GM19240 (cell line): ENCODE results near the gene NHSL1.
A peak's percentile ranks its signal among the peaks of the same experiment; 100 is the strongest.

Source experiments
- DNase-seq: peaks from one replicate; pipeline ENCODE4 v3.0.0; 2011; ENCODE audit warnings: low spot score; ENCODE audit not compliant: insufficient read length

NHSL1 gene

DNA sequence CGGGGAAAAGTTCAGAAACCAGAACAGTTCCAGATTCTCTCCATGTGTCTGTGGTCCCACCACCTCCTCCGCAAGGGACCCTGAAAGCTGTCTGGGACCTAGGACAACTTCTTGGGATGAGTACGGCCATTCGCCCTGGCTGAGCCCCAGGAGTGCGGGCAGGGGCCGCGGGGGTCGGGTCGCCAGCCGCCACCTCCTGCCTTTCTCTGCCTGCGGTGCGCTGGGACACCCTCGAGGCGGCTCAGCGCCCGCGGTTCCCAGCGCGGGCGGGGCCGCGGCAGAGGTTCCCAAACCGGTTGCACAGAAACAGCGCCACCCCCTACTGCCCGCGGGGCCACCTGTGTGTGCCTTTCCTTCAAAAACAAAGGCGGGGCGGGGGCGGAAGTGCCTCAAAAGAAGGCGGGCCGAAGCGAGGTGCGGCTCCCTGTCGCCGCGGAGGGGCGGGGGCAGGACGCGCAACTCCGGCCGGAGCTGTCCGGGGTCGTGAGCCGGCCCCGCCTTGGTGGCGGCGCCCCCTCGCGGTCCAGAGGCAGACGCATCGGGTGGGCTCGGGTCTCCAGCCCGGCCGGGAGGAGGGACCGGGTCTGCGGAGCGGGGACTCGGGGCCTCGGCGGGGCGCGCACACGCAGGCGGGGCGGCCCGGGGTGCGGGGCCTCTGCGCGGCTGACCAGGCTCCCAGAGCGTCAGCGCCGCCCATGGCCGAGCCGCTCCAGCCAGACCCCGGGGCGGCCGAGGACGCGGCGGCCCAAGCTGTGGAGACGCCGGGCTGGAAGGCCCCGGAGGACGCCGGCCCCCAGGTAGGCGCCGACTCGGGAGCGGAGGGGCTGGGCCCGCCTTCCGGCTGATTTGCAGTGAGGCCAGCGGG is 95.3 kb downstream of the NHSL1 start, which contains the start of gene HEBP2:
HEBP2 (plus strand) TSS at position 423 of the 865 bp plus-strand sequence; CDS start at position 696, 273 bp downstream.
- peak; percentile 32 for DNase-seq

DNA sequence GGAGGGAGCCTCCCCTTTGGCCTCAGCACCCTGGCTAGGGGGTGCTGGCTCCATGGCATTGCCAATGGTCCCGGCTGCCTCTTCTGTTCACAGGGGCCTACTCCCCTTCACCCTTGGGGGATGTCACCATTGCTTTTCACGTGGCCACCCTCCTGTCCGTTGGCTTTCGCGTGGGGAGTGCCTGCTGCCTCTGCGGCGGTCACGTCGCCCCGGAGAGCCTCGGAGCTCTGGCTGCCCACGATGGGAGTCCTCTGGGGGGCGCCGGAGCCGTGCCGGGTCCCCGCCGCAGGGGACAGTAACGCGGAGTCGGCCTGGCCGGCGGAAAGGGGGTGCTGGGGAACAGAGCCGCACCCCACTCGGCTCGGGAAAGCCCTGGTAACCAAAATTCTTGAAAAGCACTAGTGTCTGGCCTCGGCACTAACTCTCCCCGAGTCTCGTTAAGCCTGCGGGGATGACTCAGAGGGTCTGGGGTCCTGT is 95.9 kb downstream of the NHSL1 start:
- no peak for DNase-seq

DNA sequence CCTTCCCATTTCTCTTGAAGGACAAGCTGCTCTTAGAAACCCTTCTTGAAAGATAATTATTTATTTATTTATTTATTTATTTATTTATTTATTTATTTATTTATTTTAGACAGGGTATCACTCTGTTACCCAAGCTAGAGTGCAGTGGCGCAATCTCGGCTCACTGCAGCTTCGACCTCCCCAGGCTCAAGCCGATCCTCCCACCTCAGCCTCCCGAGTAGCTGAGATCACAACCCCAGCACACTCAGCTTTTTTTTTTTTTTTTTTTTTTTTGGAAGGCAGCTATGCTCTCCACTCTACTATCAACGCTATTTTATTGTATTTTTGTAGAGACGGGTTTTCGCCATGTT is 96.5 kb downstream of the NHSL1 start:
- no peak for DNase-seq

DNA sequence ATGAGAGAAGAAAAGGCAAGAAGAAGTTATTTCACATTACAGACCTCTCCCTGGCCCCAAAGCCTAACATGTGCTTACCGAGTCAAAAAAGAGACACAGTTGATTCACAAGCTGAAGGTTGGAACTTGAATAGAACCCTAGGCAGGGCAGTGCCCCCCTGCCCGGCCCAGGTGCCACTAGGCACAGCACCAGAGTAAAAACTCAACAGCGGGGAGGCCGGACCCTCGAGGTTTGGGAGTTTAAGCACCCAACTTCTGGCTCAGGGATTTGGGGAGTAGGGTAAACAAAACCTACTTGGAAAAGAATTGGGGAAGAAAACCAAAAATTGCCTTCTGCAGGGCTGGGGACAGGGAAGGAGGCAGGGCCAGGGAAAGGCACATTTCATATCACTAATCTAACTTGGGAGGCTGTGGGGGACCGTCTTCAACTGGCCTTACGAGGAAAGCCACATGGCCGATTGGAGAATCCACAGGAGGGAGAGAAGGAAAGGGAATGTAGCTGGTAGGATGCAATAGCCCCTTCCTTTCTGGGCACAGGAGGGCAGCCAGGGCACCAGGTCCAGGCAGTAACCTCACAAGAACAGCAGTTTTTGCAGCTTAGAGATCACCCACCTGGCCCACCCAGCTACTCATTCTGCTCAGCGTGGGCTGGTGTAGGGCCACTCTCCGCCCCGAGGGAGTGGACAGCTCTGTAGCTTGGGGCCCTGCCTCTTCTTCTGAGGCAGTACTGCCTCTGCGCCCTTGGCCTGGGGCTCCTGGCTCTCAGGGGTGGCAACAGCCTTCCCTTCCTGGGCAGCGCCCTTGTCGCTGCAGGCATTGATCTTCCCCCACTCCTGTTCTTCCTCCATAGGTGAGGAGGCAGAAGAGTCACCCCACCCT is 97.1 kb downstream of the NHSL1 start:
- DNase-seq = no peak

DNA sequence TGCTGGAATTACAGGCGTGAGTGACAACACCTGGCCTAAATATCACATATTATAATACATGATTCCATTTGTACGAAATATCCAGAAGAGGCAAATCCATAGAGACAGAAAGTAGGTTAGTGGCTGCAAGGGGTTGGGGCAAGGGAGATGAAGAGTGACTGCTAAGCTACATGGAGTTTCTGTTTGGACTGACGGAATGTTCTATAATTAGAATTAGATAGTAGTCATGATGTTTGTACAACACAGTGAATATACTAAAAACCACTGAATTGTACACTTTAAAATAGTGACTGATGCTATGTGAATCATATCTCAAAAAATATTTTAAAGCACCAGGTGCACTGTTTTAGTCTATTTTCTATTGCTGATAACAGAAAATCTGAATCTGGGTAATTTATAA is 99.0 kb downstream of the NHSL1 start:
- no peak for DNase-seq

DNA sequence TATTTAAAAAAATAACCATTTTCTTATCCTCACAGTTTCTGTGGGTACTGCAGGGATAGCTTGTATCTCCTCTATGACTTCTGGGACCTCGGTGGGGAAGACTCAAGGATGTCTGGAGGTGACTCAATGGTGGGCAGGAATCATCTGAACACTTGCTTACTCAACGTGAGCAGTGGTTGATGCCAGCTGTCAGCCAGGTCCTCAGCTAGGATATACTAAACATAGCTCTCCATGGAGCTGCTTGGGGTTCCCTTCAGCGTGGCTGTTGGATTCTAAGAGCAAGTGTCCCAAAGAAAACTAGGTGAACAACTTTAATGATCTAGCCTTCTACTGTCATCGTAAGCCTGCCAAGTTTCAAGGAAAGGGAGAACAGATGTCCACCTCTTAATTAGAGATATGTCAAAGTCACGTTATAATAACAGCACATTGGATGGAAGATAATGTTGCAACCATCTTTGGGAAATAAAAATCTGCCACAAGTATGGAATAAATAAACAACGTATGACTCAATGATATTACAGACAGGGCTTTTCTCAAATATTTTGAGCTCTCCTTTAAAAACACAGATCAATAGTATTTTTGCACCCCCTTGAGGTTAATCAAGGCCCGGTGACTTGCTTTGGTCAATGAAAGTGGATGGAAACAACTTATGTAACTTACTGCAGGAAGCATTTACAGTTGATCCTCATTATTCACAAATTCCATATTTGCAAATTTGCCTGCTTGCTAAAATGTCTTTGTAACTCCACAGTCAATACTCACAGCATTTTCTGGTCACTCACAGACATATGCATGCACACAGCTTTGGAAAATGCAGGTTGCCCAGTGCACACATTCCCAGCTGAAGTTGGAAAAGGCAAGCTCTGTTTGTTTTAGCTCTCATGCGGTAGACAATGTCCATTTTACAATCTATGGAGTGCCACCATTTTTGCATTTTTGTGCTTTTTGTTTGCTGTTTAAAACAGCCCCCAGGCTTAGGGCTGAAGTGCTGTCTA is 101.9 kb downstream of the NHSL1 start:
- DNase-seq = no peak

DNA sequence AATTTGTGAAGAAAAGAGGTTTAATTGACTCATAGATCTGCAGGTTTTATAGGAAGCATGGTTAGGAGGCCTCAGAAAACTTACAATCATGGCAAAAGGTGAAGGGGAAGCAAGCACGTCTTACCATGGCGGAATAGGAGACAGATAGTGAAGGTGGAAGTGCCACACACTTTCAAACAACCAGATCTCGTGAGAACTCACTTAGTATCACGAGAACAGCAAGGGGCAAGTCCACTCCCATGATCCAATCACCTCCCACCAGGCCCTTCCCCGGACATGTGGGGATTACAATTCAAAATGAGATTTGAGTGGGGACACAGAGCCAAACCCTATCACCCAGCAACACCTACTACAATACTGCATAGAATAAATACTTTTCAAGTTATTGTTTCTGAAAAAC is 102.6 kb downstream of the NHSL1 start:
- no peak for DNase-seq

DNA sequence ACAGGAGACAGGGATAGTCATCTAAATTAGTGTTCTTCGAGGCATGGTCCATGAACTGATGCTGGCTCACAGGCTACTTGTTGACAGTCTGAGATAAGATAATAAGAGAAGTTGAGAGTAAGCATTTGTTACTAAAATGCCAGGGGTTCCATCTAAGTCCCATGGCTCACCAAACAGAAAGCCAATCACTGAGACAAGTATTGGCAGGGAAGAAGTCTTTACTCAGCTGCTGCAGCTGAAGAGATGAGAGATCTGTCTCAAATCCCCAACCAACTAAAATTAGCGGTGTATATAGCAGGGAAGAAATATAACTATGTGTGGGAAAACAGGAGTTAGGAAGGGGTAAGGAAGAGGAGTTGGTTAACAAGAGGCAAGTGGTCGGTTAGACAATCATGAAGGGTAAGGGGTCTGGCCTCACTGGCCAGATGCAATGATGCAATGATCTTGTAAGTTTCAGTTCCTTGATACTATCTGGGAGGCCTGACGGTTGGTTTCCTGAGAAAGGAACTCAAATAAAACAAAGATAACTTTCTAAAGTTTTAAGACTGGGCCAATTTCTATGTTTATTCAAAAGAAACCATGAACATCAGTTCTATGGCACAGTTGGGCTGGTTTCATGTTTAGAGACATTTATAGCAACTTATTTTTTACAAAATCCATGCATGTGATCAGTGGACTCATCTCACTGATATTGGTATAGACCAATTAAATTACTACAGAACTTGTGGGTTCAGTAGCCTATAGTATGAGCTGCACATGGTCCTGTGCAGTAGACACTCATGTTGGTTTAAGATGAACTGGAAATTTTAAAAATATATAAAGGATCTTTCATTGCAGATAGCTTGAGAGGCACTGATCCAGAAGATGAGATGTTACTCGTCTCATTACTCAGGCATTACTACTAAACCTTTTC is 105.2 kb downstream of the NHSL1 start:
- DNase-seq = no peak

DNA sequence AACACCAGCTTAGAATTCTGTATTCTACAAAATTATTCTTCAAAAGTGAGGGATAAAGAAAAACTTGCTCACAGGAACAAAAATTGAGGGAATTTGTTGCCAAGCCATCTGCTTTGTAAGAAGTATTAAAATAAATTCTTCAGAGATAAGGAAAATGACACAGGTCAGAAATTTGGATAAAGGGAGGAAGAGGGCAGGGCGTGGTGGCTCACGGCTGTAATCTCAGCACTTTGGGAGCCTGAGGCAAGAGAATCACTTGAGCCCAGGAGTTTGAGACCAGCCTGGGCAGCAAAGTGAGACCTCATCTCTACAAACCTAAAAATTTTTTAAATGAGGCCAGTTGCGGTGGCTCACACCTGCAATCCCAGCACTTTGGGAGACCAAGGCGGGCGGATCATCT is 109.7 kb downstream of the NHSL1 start:
- DNase-seq = no peak

DNA sequence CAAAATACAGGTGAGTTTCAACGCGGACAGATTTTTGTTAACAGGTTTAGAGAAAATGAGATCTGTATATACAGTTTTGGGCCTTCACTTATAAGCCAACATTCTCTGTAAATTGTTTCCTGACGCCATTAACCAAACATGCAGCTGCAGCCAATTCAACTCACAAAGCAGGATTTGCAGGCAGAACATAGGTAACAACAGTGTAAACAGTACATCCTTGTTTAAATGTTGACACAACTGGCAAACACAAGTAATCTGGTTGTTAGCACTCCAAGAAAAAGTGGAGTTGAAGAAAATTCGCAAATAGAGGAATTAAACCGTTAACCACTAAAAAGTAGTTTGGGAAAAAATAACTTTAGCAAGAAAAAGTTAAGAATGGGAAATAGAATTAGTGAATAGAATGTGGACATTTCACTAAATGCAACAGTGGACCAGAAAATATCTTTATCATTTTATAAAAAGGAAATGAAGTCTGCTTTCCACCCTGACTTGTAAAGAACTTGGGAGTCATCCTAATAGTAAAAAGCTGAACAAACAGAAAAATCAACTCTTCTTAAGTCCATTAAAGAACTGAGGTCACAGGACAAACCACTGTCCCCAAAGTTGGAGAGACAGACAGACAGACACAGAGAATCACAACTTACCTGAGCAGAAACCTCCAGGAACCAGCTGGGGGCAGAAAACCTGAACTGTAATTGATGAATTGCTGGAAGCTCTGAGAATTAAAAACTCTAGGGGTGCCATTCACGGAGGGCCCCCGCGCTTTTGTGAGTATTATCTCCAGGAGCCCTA is 111.5 kb downstream of the NHSL1 start:
- no peak for DNase-seq

DNA sequence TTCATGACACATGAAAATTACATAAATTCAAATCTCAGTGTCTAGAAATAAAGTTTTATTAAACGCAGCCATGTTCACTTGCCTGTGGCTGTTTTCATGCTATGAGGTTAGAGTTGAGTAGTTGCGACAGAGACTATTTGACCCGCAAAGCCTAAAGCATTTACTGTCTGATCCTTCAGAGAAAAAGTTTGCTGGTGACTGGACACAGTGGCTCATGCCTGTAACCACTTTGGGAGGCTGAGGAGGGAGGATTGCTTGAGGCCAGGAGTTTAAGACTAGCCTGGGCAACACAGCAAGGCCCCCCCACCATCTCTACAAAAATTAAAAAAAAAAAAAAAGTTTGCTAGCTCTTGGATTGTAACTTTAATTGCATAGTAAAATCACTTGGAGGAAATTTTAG is 112.4 kb downstream of the NHSL1 start:
- DNase-seq = no peak

DNA sequence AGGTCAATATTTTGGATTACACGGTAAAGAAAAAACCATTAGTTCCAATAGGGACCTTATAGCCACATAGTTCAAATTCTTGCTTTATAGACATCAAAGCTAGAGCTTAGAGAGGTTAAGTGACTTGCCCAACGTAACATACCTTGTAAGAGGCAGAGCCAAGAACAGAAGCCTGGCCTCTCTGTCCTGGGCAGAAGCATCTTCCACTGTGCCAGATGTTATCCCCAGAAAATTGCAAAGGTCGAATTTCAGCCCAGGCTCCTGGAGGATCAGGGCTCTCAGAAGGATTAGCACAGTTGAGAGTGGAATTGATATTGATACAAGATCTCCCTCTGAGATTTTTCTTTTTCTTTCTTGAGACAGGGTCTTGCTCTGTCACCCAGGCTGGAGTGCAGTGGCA is 115.5 kb downstream of the NHSL1 start:
- no peak for DNase-seq

DNA sequence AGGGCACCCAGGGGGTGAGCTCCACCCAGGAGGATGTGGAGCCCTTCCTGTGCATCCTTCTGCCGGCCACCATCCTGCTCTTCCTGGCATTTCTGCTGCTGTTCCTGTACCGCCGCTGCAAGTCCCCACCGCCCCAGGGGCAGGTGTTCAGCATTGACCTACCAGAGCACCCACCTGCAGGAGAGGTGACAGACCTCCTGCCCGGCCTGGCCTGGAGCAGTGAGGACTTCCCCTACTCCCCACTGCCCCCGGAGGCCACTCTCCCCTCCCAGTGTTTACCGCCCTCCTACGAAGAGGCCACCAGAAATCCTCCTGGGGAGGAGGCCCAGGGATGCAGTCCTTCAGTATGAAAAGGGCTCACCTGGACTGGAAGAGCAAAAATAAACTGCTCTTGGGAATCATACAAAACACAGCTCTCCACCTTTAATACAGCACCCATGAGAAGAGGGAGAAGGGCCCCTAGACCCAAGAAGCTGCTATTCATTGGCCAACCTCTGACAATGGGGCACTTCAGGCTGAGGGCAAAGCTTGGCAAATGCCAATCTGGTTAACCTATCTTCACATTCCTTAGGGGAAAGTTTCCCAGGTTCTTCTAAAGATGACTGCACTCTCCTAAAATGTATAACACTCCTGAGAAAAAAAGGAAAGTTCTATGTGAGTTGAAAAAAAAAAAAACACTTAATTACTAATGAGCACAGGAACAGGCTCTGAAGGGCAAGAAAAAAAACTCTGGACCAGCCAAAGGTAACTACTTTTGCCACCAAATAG is 116.6 kb downstream of the NHSL1 start:
- DNase-seq = no peak

DNA sequence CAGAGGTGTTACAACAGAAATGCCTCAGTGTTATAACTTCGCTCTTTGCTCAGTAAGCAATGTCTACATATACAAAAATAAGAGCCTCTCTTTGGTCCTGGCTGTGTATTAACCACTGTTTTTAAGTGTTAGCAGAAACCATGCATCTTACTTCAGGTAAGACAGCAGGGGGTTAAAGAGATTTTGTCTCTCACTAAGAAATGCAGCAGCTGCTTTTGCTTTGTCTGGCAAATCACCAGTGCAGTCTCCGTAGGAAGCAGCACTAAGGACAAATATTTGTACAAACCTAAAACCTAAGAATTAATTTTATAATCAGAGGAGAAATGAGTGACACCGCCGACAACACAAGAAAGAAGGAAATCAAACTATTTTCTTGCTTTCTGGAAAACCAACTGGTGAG is 120.8 kb downstream of the NHSL1 start:
- DNase-seq = no peak

DNA sequence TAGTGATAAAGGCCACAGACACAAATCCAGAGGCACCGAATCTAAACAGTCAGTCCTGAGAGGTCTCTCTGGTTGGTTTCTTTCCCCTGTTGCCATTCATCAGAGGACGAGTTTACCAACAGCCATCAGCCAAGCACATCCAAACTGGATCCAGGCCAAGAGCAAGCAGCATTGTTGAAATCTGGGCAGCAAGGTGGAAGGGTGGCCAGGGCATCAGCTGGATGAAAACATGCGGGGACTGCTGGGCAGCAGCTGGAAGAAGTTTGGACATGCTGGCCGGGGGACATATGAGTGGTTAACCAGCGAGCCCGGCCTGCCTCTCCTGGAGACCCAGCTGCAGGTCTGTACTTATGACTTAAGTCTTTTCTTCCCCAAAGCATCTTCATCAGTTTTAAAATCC is 121.5 kb downstream of the NHSL1 start, which contains the start of gene SMIM28:
SMIM28 (plus strand) TSS at position 62 of the 400 bp plus-strand sequence; CDS start at position 230, 168 bp downstream.
- DNase-seq = no peak

DNA sequence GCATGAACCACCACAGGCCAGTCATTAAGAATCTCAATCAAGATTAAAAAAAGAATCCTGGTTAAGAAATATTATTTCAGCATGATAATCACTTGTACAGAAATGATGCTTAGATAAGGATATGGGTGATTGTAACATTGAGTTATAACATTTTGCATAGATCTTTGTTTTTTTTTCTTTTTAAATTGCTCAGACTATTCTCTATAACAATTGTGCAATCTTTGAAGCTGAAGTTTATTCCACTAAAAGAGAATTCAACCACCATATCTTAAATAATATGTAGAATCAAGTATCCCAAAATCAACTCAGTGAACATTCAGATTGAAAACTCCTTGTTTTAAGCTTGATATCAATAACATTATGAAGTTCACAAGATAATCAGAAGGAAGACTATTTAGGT is 122.3 kb downstream of the NHSL1 start:
- no peak for DNase-seq

DNA sequence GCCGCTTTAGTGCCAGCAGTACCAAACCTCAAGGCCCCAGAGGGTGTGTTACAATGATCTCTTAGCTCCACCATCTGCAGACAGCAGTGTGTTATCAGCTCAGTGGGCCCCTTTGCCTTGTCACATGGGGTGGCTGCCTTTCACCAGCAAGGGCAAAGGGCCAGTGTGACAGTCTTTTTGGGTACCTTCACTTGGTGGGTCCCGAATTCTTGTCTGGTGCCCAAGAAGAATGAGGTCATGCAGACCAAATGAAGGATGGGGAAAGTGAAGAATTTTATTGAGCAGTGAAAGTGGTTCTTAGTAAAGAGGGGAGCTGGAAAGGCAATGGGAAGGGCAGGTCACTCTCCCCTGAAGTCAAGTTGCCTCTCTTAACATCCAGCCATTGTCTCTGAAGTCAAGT is 124.5 kb downstream of the NHSL1 start:
- DNase-seq = no peak

DNA sequence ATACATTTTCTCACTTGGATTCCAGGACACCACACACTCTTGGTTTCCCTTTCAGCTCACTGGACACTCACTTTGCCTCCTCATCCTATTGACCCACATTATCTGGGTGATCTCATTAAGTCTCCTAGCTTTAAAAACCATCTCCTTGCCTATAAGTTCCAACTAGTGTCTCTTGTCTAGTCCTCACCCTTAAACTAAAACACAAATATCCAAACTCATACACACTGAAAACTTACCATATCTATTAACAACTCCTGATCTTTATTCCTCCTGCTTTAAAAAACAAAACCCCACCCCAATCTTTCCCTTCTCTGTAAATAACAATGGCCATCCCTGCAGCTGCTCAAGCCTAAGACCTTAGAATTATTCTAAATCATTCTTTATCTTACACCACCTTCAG is 125.1 kb downstream of the NHSL1 start:
- DNase-seq = no peak
